Stimulated activated CD8-positive, alpha-beta memory T cell treated with anti-CD3 and anti-CD28 coated beads, Interleukin-4, amount 100 ng/mL, for 48 hours (primary cell): ENCODE measurements around the gene P2RY12.

Experiments
- DNase-seq: peaks from one replicate; pipeline ENCODE4 v3.0.0-alpha.2; 2020

Gene P2RY12

GRCh38 chr3:151330899-151331298 is 53.7 kb downstream of the P2RY12 start:
- no peak for DNase-seq

- no peak for DNase-seq
These were observed 54.2 kb downstream of the P2RY12 start for GRCh38 chr3:151330379-151330778.

DNA sequence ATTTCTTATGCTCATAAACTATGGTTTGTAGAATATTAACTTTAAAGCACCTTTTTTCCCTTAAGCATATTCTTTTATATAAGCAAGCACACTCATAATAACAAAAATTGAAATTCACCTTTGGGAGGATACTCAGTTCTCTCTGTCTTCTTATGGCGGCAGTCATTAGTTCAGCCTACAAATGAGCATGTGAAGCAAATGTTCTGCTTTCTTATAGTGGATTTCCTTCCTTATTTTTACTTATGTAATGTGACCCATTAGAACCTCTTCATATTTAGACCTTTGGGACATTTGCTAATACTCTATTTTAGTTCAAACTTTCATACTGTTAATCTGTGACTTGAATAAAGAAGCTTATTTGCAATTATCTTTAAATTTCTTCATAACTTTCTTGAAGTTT is 55.2 kb downstream of the P2RY12 start, which contains the start of gene P2RY13:
P2RY13 (minus strand) TSS at position 187 of the 400 bp plus-strand sequence; CDS start at position 166, 21 bp downstream.
- DNase-seq = no peak

DNA sequence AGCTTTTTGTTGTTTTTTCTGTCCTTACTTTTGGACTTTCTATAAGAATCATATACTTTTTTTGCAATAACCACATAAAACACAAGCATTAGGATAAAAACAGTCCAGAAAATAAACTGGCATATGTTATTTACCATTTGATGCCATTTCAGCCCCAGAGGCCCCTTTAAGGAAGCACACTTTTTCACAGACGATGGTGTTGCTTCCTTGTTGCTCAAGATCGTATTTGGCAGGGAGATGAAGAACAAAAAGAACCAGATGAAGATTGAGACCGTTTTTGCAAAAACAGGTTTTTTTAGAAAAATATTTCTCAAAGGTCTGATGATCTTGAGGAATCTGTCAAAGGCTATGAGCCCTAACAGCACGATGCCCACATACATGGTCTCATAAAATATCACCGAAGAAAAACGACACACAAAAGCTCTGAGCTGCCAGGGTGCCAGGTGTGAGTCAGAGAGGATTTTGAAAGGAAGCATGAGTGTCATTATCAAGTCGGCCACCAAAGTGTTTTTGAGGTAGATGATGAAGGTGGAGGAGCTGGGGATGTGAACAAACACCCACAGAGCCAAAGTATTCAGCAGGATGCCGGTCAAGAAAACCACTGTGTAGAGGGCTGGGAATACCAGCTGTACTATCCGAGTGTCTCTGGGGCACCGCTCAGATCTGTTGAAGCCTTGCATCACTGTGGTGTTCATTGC is 56.1 kb downstream of the P2RY12 start:
- DNase-seq = peak; percentile 38

GRCh38 chr3:151327571-151328198 is 56.9 kb downstream of the P2RY12 start:
- DNase-seq = no peak

GRCh38 chr3:151322511-151322910 is 62.0 kb downstream of the P2RY12 start:
- DNase-seq = no peak

- DNase-seq = no peak
These were observed 63.0 kb downstream of the P2RY12 start for GRCh38 chr3:151321526-151321925.

DNA sequence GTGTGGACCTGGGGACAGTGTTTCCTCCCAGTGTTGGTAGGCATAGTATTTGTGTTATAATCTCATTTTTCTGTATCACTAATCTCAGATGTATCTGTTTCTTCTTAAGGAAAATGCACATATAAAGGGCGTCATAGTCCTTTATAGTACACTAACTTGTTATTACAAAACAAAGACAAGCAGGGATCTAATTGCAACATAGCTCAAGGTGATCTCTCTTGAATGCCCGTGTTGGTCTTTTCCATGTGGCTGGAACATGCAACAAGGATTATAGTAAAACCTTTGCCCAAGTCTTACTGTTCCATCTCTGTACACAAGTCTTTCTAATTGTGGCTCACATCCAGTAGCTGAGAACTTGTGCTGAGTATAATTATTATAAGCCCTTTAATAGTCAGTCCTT is 64.4 kb downstream of the P2RY12 start:
- no peak for DNase-seq

DNA sequence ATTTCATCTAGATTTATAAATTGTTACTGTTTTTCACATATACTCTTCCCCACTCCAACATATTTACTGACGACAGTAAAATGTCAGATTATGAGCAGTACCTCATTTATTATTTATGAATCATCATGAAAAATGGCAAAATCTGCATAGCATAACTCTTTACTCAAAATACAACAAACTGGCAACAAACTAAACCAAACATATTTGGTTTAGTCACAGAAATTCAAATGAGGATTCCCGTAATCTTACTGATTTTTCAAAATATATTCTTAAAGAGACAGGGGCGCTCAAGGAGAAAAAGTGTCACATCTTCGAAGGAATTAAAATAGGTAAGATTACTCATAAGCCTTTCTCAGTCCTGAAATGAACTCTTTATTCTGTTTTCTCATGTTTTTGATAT is 64.9 kb downstream of the P2RY12 start:
- DNase-seq = no peak

- no peak for DNase-seq
These were observed 65.6 kb downstream of the P2RY12 start for GRCh38 chr3:151318991-151319390.

DNA sequence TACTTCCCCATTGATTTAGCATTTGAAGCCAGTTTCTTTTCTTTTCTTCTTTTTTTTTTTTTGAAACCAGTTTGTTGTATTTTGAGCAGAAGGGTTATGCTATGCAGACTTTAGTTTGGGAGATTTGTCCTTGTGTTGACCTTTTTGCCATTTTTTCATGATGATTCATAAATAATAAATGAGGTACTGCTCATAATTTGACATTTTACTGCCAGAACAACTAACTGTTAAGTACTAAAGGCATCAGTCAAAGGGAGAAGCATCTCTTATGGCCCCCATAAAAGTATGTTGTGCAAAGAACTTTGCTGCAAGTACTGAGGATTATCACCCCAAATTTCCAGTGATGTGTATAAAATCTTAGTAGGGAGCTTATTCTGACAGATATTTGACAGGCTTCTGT is 66.2 kb downstream of the P2RY12 start:
- DNase-seq = no peak

- peak; percentile 44 for DNase-seq
These were observed 68.1 kb downstream of the P2RY12 start, which contains the start of gene GPR87 for GRCh38 chr3:151316267-151316991. TSS of gene GPR87 (minus strand) at chr3:151316820. CDS start at chr3:151300100, 16,720 bp downstream.

DNA sequence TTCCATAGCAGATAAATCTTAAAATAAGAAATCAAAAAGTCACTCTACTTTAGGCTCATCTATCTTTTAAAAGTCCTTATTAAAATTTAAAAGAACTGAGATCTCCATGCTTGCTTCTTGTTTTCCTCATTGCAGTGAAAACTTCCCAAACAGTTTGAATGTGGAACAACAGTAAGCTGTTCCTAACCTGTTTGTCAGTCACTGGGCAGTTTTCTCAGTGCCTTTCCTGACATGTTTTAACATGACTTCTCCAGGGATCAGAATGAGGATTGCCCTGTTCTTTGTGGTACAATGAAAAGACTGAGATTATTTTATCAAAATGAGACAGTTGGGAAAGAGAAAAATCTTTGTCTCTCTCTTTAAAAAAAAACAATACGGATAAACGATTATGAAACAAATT is 68.7 kb downstream of the P2RY12 start:
- no peak for DNase-seq

DNA sequence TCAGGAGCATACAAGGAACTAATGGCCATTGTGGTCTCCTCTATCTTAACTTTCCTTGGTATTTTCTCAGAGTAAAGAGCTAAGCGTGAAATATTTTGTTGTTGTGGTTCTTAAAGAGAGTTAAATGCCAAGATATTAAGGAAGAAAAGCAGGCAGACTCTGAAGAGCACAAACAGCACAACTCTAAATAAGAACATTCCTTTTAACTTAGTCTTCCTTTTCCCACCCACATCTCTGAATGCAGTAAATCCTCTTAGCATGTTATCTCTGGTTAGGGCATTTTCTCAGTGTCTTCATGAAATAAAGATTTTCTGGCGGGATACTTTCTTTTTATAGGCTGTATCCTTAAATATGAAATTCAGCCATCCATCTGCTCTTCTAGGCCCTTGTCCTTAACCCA is 69.4 kb downstream of the P2RY12 start:
- DNase-seq = no peak

- DNase-seq = no peak
These were observed 70.0 kb downstream of the P2RY12 start for GRCh38 chr3:151314593-151314992.

- DNase-seq = no peak
These were observed 70.4 kb downstream of the P2RY12 start for GRCh38 chr3:151314137-151314536.

DNA sequence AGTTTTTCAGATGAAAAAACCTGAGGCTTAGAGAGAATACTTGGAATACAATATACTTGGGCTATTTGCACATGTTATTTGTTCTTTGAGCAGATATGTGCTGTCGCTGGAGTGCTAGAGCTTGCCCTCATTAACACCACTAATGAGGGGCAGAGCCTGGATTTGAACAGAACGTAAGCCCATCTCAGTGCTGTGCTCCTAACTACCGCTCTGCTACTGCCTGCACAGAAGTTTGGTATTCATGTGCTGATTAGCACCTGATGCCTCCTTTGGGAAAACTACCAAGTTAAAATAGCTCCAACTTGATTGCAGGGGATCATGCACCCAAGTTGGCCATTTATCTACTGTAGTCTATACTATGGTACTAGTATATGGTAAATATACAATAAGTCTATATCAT is 71.6 kb downstream of the P2RY12 start:
- DNase-seq = no peak

GRCh38 chr3:151309566-151309965 is 75.0 kb downstream of the P2RY12 start:
- no peak for DNase-seq

DNA sequence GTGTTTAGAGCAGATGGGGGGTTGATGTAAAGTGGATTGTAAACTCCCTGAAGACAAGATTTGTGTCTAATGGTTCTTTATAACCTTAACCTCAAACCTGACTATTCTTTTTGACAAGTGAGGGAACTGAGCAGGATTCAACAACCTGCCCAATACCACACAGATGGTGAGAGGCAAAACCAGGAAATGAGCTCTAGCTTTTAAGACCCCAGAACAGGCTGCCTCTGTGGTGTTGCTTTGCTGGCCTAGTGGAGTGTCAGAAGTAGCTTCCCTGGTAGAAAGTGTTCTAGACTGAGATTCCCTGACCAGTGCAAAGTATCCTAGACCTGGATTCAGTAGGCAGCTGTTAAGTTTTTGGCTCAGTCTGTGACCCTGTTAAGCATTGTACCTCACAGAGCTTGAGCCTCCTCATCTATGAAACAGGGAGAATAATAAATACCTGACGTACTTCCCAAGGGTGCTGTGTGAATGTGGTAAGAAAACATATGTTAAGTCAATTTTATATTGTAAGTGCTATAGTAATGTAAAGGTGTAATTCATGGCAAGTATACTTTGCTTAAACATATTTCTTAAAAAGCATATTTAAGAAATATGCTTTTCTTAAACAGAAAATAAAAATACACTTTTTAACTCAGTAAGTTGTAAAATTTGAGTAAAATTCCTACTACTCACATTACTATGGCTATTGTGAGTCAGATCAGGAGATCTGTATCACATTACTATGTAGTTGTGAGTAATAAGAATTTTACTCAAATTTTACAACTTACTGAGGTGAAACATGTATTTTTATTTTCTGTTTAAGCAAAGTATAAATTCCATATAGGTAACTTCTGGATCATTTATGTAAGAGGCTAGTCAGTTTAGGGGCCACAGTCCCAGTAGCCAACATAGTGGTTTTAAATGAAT is 76.7 kb downstream of the P2RY12 start:
- DNase-seq = no peak

- no peak for DNase-seq
These were observed 77.4 kb downstream of the P2RY12 start for GRCh38 chr3:151307131-151307530.

DNA sequence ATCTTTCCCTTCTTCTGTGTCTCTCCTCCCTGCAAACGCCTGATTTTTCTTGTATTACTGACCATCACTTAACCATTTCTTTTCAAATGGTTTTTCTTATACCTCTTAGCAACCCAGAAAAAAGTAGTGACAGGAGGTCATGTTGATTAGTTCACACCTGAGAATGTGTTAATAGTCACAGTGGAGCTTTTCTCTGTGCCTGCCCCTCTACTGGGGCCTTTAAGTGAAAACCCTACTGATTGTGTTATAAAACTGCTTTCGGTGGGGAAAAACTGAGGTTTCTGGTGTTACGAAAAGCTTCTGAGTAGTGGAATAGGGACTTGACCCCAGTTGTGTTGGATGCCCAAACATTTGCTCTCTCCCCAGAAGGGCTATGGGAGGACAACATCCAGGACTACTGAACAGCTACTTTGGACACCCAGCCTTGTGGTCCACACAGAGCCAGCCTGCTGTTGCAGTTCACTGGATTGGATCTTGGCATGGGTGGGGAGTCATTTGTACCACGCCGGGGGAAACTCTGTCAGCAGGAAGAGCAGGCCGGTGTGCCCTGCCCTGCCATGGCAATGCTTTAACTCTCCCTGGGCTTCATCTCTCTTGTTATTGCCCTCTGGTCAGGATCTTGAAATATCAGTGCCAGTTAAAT is 78.3 kb downstream of the P2RY12 start:
- DNase-seq = peak; percentile 40

GRCh38 chr3:151305775-151306151 is 78.8 kb downstream of the P2RY12 start:
- DNase-seq = no peak
